Ishikawa (cell line): ENCODE data around the gene SNX13.

Experiments
- CEBPB ChIP-seq: IDR thresholded peaks from 2 replicates; pipeline ENCODE4 v1.6.1; 2012
- CREB1 ChIP-seq: IDR thresholded peaks from 2 replicates; pipeline ENCODE4 v1.6.1; 2012; ENCODE audit warnings: low read depth
- EGR1 ChIP-seq: IDR thresholded peaks from 2 replicates; pipeline ENCODE4 v1.6.1; 2012
- EP300 ChIP-seq: IDR thresholded peaks from 2 replicates; pipeline ENCODE4 v1.6.1; 2012; ENCODE audit warnings: borderline replicate concordance
- FOXM1 ChIP-seq: IDR thresholded peaks from 2 replicates; pipeline ENCODE4 v1.6.1; 2012; ENCODE audit warnings: low read depth, borderline replicate concordance
- MAX ChIP-seq: IDR thresholded peaks from 2 replicates; pipeline ENCODE4 v1.6.1; 2012
- NFIC ChIP-seq: IDR thresholded peaks from 2 replicates; pipeline ENCODE4 v1.6.1; 2012
- RAD21 ChIP-seq: IDR thresholded peaks from 2 replicates; pipeline ENCODE4 v1.6.1; 2012; ENCODE audit warnings: low read depth
- REST ChIP-seq: IDR thresholded peaks from 2 replicates; pipeline ENCODE4 v1.6.1; 2012; ENCODE audit warnings: low read depth, mild to moderate bottlenecking
- TAF1 ChIP-seq: IDR thresholded peaks from 2 replicates; pipeline ENCODE4 v1.6.1; 2012; ENCODE audit warnings: low read depth, mild to moderate bottlenecking
- TCF12 ChIP-seq: IDR thresholded peaks from 2 replicates; pipeline ENCODE4 v1.6.1; 2012; ENCODE audit warnings: low read depth
- TEAD4 ChIP-seq: IDR thresholded peaks from 2 replicates; pipeline ENCODE4 v1.6.1; 2012
- USF1 ChIP-seq: IDR thresholded peaks from 2 replicates; pipeline ENCODE4 v1.6.1; 2012
- YY1 ChIP-seq: IDR thresholded peaks from 2 replicates; pipeline ENCODE4 v1.6.1; 2012; ENCODE audit warnings: low read depth
- ZBTB7A ChIP-seq: IDR thresholded peaks from 2 replicates; pipeline ENCODE4 v1.6.1; 2012; ENCODE audit warnings: low read depth

Gene SNX13

GRCh38 chr7:17965603-17966002, 25.3 kb upstream of the SNX13 start:
- TF ChIP-seq NFIC (no peak), TAF1 (no peak), EGR1 (no peak), CREB1 (no peak), USF1 (no peak), CEBPB (no peak), YY1 (no peak), MAX (no peak), REST (no peak), FOXM1 (no peak), TEAD4 (no peak), TCF12 (no peak)

- TF ChIP-seq EP300, result no peak
- no peak for TF ChIP-seq REST
- TF ChIP-seq TEAD4, result no peak
- TF ChIP-seq EGR1, result no peak
- TF ChIP-seq USF1, result no peak
- TF ChIP-seq ZBTB7A, result no peak
- no peak for TF ChIP-seq TCF12
- TF ChIP-seq FOXM1, result no peak
- TF ChIP-seq CREB1, result no peak
- TF ChIP-seq TAF1, result no peak
- TF ChIP-seq RAD21, result no peak
- TF ChIP-seq MAX, result no peak
- no peak for TF ChIP-seq CEBPB
- TF ChIP-seq YY1, result no peak
Observed at GRCh38 chr7:17963281-17963680, 23.0 kb upstream of the SNX13 start.

- TF ChIP-seq REST (no peak), EP300 (no peak), USF1 (no peak)
Observed at GRCh38 chr7:17962652-17963051, 22.4 kb upstream of the SNX13 start.

- TF ChIP-seq ZBTB7A (no peak), USF1 (no peak), EGR1 (no peak), TCF12 (no peak), REST (no peak), YY1 (no peak), FOXM1 (no peak), CEBPB (no peak), MAX (no peak), CREB1 (no peak), TAF1 (no peak), TEAD4 (no peak), NFIC (no peak), EP300 (no peak), RAD21 (no peak)
Observed at GRCh38 chr7:17957871-17958270, 17.6 kb upstream of the SNX13 start.
